Mucosa of gallbladder (tissue), 1 donor: ENCODE results near the gene FAM204A. TPM values are rescaled to one million over a fixed set of nuclear protein-coding genes. Genes with fewer than 3 reads are reported as not detected.

Experiments
- DNase-seq: peaks from one replicate; pipeline ENCODE4 v3.0.0-alpha.2; 2020; ENCODE audit warnings: low spot score
- total RNA-seq: library from RNA; stranded (reverse); gene quantifications from one replicate; pipeline ENCODE4 v1.2.1, GENCODE V29; 2021
- donor health status: DM: no; HTN: no; CAD: no.

The FAM204A gene
- total RNA-seq, 1 donor from 2014 or later: 45.1 TPM

- no peak for DNase-seq
Observed at GRCh38 chr10:118282670-118283069, 59.5 kb downstream of the FAM204A start.

DNA sequence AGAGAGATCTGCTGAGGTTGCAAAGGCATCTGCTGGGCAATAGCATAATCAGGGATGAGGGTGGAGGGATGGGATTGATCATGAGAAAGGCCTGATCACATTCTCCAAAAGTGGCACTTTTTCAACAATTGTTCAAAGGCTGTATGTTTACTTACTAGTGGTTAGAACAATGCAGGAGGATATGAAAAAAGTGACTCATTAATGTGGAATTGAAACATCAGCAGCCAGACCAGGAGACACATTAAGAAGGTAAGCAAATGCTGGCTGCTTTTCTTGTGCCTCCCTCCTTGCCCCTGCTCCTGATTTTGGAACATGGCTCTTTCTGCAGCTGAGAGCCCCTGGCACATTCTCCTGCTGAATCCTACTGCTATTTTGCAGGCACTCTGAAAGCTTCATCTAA is 63.5 kb downstream of the FAM204A start:
- no peak for DNase-seq

DNA sequence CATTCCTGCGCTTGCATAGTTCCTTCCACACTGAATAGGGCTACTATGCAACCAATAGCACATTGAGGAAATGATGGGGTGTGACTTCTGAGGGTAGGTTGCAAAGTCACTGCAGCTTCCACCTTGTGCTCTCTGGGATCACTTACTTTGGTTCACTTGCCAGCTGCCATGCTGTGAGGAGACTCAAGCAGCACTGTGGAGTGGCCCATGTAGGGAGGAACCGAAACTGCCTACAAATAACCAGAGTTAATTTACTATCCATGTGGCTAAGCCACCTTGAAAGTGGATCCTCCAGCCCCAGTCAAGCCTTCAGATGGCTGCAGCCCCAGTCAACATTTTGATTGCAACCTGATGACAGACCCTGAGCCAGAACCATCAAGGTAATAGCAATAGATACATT is 64.3 kb downstream of the FAM204A start:
- no peak for DNase-seq

DNA sequence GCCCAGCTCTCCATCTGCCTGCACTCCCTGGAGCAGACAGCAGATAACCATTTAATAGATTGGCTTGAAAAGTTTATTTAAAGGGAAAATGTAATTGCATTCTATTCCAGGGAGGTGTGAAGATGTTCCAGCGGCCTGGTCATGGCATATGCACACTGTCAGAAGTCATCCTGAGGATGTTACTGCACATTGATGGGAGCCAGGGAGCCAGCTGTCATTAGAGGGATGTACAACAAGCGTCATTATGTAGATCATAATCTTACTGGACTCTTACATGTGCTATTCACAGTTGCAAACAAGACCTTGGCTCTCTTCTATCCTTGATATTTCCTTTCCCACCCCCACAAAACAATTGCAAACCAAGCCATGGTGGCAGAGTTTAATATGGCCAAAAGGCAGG is 65.4 kb downstream of the FAM204A start:
- no peak for DNase-seq

DNA sequence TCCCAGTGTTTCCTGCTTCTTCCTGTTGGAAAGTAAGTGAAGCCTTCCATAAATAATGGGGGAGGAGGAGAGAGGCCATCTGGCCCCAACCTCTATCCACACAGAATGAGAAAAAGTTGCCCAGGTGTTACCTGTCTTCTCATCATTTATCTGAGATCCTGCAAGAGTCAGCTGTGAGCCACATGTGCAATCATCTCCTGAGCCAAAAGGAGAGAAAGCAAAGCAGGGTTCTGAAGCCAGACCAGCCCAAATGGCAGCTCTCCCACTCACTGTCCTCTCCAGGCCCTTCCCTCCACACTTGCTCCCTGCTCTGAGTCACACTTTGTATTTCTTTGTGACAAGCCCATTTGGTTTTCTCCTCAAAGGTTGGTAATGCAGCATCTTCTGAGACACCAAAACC is 65.9 kb downstream of the FAM204A start:
- no peak for DNase-seq

- DNase-seq: no peak
Observed at GRCh38 chr10:118273662-118274061, 68.5 kb downstream of the FAM204A start.

GRCh38 chr10:118272767-118273166 is 69.4 kb downstream of the FAM204A start:
- DNase-seq: no peak

GRCh38 chr10:118272149-118272721 is 69.9 kb downstream of the FAM204A start:
- no peak for DNase-seq

DNA sequence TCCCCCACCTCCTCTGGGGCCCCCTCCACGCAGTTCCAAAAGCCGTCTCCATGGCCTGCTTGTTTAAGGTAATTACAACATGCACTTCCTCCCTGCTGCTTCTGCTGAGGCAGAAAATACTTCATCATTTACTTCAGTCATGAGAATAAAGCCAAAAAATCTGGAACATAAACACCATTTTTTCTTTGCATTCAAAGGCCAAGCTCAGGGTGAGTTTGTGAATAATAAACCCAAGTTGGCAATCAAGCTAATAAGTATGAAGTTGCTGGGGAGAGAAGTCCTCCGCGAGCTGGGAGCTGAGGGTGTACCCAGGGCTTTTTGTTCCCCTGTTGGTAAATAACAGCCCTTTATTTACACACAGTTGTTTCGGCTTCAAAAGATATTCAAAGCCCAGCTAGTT is 70.5 kb downstream of the FAM204A start:
- no peak for DNase-seq

GRCh38 chr10:118266098-118266748 is 75.9 kb downstream of the FAM204A start:
- DNase-seq: no peak

GRCh38 chr10:118264838-118265470 is 77.2 kb downstream of the FAM204A start:
- DNase-seq: no peak

GRCh38 chr10:118264252-118264651 is 77.9 kb downstream of the FAM204A start:
- DNase-seq: no peak

DNA sequence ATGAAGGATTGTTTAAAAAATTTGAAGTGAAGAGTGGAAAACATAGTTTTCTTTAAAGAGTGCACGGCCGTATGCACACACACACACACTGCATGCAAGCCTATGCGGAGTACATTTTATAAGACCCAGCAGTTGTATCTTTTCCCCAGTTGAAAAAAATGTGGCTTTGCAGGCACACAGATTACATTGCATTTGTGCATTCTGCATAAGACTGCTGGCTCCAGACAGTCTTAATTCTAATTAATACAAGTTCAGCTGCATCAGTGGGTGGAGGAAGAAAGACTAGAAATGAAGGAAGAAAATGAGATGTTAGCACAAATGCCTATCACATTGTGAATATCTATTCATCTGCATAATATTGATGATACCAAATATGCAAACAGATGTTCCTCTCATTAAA is 79.6 kb downstream of the FAM204A start:
- no peak for DNase-seq

DNA sequence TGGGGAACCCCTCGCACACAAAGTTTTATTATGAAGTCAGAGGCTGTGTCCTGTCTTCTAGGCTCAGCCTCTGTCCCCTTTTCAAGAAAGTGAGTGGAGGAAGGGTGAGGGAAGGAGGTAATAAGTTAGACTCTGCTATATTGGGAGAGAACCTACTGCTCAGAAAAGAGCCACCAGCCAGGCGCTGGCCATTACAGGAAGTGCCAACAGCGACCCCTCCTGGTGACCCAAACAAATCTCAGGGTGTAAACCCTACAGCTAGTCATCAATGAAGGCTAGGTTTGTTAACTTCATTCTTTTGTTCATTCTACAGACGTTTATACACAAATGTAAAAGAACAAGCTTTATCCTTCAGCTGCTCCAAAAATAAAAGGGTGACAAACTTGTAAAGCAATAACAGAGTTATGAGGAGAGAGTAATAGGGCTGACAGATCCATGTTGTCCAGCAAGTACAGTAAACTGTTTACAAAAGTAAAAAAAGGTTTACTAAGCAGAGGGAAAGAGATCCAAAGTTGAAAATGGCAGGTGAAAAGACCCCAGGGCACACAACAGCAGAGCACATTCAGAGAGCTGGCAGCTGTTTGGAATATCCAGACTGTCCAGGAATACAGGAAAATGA is 82.7 kb downstream of the FAM204A start:
- no peak for DNase-seq

DNA sequence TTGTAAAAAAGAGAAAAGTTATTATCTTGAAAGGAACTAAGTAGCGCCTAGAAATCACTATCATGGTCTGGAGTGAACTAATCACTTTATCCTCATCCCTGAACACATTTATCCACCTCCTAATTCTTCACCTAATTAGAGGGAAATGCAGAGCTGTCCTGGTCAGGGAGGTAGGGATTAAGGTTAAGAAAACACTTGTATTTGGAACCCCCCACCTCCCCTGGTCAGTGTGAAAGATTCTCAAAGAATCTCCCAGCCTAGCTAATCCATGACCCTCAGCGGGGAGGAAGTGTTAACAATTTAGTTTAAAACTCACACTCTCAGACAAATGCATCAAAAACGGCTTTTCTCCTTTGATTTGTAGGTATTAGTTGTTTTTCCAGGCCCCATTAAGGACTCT is 83.8 kb downstream of the FAM204A start:
- DNase-seq: no peak

- DNase-seq: no peak
Observed at GRCh38 chr10:118256825-118257570, 85.1 kb downstream of the FAM204A start.

GRCh38 chr10:118256209-118256608 is 85.9 kb downstream of the FAM204A start:
- no peak for DNase-seq

GRCh38 chr10:118255355-118255754 is 86.8 kb downstream of the FAM204A start:
- no peak for DNase-seq

- no peak for DNase-seq
Observed at GRCh38 chr10:118254654-118255053, 87.5 kb downstream of the FAM204A start.

- no peak for DNase-seq
Observed at GRCh38 chr10:118253397-118253796, 88.7 kb downstream of the FAM204A start.

DNA sequence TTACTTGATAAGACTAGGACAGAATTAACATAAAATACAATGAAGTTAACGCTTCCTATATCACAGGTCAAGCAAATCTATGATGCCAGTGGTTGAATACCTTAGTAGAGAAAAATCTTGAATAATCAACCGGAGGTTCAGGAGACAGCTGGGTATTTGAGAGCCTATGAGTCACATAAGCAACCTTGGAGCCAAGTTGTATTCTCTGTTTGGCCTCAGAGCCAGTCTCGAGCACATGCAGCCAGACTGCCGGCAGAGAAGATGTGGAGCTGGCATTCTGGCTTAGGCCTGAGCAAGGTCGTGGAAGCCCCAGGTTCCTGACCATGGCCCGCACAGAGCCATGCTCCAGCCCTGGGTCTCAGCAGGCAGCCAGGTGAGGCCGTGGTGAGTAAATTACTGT is 90.3 kb downstream of the FAM204A start:
- DNase-seq: no peak

DNA sequence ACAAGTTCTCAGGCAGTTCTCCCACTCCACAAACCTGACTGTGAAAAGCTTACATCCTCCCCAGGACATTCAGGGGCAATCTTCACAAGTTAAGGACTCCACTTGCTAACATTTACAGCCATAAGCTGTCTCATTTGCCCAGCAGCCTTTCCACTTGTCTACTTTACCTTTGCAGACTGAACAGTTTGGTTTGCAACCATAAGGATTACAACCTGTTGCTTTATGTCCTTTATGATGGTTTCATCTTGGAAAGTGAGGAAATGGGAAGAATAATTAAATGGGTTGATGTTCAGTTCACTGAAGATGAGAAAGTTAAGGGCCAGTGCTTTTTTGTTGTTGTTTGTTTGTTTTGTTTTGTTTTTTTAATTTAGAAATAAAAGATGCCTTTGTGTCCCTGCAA is 92.4 kb downstream of the FAM204A start:
- no peak for DNase-seq
